Endothelial cell of umbilical vein (primary cell): ENCODE measurements around the gene DPF3. TPM values are rescaled to one million over a fixed set of nuclear protein-coding genes. Genes with fewer than 3 reads are reported as not detected.

Source experiments
- BruUV-seq: library from RNA; stranded (reverse); fragments of 400-500 nt; replicated peaks from 2 replicates; lab custom pipeline; 2021; lab: Mats Ljungman, UMichigan
- CTCF ChIA-PET: fragments of 300-600, 350-600 bp; sonication (Branson Sonifier 250); formaldehyde crosslinking; loops from one replicate; lab custom pipeline; 2021; ENCODE audit warnings: antibody characterized with exemption, inconsistent platforms; lab: Charles Lee
- POLR2A ChIA-PET: fragments of 300-600, 350-600 bp; sonication (Branson Sonifier 250); formaldehyde crosslinking; loops from one replicate; lab custom pipeline; 2021; ENCODE audit warnings: antibody characterized with exemption, inconsistent platforms; lab: Charles Lee
- DNase-seq: peaks from one replicate; pipeline ENCODE4 v3.0.0-alpha.2; 2011; ENCODE audit warnings: low read depth, low spot score
- FAIRE-seq: peaks from 2 replicates; lab custom pipeline; 2011; peaks lifted over from hg19 to GRCh38; lab: Jason Lieb, UNC
- H2AFZ ChIP-seq: 2 replicates; pipeline ENCODE4 v1.6.0; 2012; ENCODE audit warnings: low read depth, low read length, control low read depth, inconsistent platforms
- H3K27ac ChIP-seq: 2 replicates; pipeline ENCODE4 v1.5.1; 2011; ENCODE audit warnings: low read depth, mild to moderate bottlenecking, control low read depth, low read length, moderate library complexity; ENCODE audit not compliant: insufficient read depth
- H3K27me3 ChIP-seq, 2 experiments: 2 replicates each; pipeline versions ENCODE4 v1.6.0 to v1.6.1; 2011; ENCODE audit warnings: low read length in 2 of 2, mixed read lengths in 1 of 2; ENCODE audit not compliant: control insufficient read depth in 2 of 2, insufficient read depth in 2 of 2
- H3K36me3 ChIP-seq, 2 experiments: 2 replicates in 1 of 2; 3 replicates in 1 of 2; pipeline ENCODE4 v1.5.1; 2011; ENCODE audit warnings: low read length in 2 of 2, mild to moderate bottlenecking in 1 of 2, moderate library complexity in 1 of 2; ENCODE audit not compliant: control insufficient read depth in 2 of 2, insufficient read depth in 2 of 2; ENCODE audit errors: extremely low read depth in 1 of 2
- H3K4me1 ChIP-seq: 3 replicates; pipeline ENCODE4 v1.5.1; 2011; ENCODE audit warnings: mild to moderate bottlenecking, low read length; ENCODE audit not compliant: control insufficient read depth, insufficient read depth; ENCODE audit errors: extremely low read depth
- H3K4me2 ChIP-seq: 2 replicates; pipeline ENCODE4 v1.6.1; 2011; ENCODE audit warnings: low read length, control low read depth, mixed read lengths; ENCODE audit not compliant: insufficient read depth
- H3K4me3 ChIP-seq, 3 experiments: fragments of 200-600 bp in 1 of 3; sonication (generic), shearing (Covaris generic) in 1 of 3; replicated peaks in 1 of 3; 2 replicates each; pipeline ENCODE4 v1.5.1; 2011 to 2016; ENCODE audit warnings: control low read depth in 3 of 3, low read length in 3 of 3, mild to moderate bottlenecking in 2 of 3, inconsistent platforms in 1 of 3, low read depth in 1 of 3, moderate library complexity in 1 of 3; ENCODE audit not compliant: insufficient read depth in 1 of 3
- H3K79me2 ChIP-seq: 2 replicates; pipeline ENCODE4 v1.6.0; 2012; ENCODE audit warnings: low read length, inconsistent platforms; ENCODE audit not compliant: control insufficient read depth, insufficient read depth
- H3K9ac ChIP-seq: replicated peaks from 2 replicates; pipeline ENCODE3; 2011; ENCODE audit warnings: low read length, control low read depth; ENCODE audit not compliant: insufficient read depth; ENCODE audit errors: extremely low read depth
- H3K9me1 ChIP-seq: replicated peaks from 3 replicates; pipeline ENCODE4 v1.6.0; 2011; ENCODE audit warnings: mild to moderate bottlenecking, low read length; ENCODE audit not compliant: control insufficient read depth, insufficient read depth; ENCODE audit errors: extremely low read depth
- H3K9me3 ChIP-seq: replicated peaks from 2 replicates; pipeline ENCODE4 v1.5.1; 2012; ENCODE audit warnings: low read length, inconsistent platforms; ENCODE audit not compliant: control insufficient read depth, insufficient read depth
- H4K20me1 ChIP-seq: replicated peaks from 2 replicates; pipeline ENCODE3; 2011; ENCODE audit warnings: mild to moderate bottlenecking, low read length; ENCODE audit not compliant: control insufficient read depth, insufficient read depth; ENCODE audit errors: extremely low read depth
- EZH2 ChIP-seq: IDR thresholded peaks from 2 replicates; pipeline ENCODE4 v1.6.1; 2012; ENCODE audit warnings: borderline replicate concordance, low read depth, mild to moderate bottlenecking, moderate library complexity, low read length, inconsistent platforms; ENCODE audit not compliant: severe bottlenecking
- GATA2 ChIP-seq: IDR thresholded peaks from 2 replicates; pipeline ENCODE4 v1.7.0; 2011; ENCODE audit warnings: low read depth, mild to moderate bottlenecking, moderate library complexity, mixed read lengths, low read length; ENCODE audit not compliant: insufficient read length, insufficient read depth
- JUN ChIP-seq: IDR thresholded peaks from 2 replicates; pipeline ENCODE4 v1.6.1; 2011; ENCODE audit warnings: borderline replicate concordance, low read depth; ENCODE audit not compliant: insufficient read length, insufficient read depth
- MYC ChIP-seq: IDR thresholded peaks from one replicate; pipeline ENCODE4 v1.6.1; 2011; ENCODE audit warnings: mild to moderate bottlenecking, low read depth, low read length
- POLR2A ChIP-seq: IDR thresholded peaks from 2 replicates; pipeline ENCODE4 v1.6.1; 2012; ENCODE audit warnings: low read depth, mild to moderate bottlenecking, control low read depth, low read length
- POLR2AphosphoS5 ChIP-seq: IDR thresholded peaks from 2 replicates; pipeline ENCODE4 v1.6.1; 2012; ENCODE audit warnings: low read depth, mild to moderate bottlenecking, control low read depth, low read length, moderate library complexity; ENCODE audit not compliant: insufficient read depth
- dilution Hi-C: fragments of 300-500 bp; cut with MboI; formaldehyde crosslinking; loops from one replicate; pipeline ENCODE4 v1.15.0; 2019; ENCODE audit warnings: low sequenced_read_pairs; ENCODE audit not compliant: extremely low pct_ligation_motif_present
- intact Hi-C: fragments of 100-400 bp; cut with micrococcal nuclease; formaldehyde crosslinking; loops from one replicate; pipeline ENCODE4 v1.10.0; 2022
- polyA plus RNA-seq, 4 experiments: library from polyadenylated mRNA; depleted of rRNA in 3 of 4; stranded (reverse) in 3 of 4; unstranded in 1 of 4; fragments of >200 nt; gene quantifications; 2 replicates each; pipeline versions ENCODE4 v1.2.1 to v1.2.3, GENCODE V29; 2011 to 2012; ENCODE audit warnings: missing spikeins in 1 of 4
- total RNA-seq: library from RNA; stranded (reverse); gene quantifications from 2 replicates; pipeline ENCODE4 v1.2.3, GENCODE V29; 2021
- TF ChIP-seq, protein P1 (sequence below): IDR thresholded peaks from 2 replicates; pipeline ENCODE4 v1.6.1; 2011; ENCODE audit not compliant: insufficient read depth, insufficient read length
- TF ChIP-seq, protein P2 (sequence below), 2 donors: IDR thresholded peaks; 1 replicate in 1 of 2; 2 replicates in 1 of 2; pipeline ENCODE4 v1.5.1; 2011; ENCODE audit warnings: low read length in 2 of 2, mild to moderate bottlenecking in 2 of 2, moderate library complexity in 2 of 2, control low read depth in 1 of 2, inconsistent platforms in 1 of 2, low read depth in 1 of 2; ENCODE audit not compliant: insufficient read depth in 1 of 2; ENCODE audit errors: extremely low read depth in 1 of 2

Gene DPF3
- total and polyA plus RNA-seq, 2 donors (not counting 3 experiments of a cell fraction or from before 2014, with no cell fraction given): 2.4 to 3.5 TPM

DNA sequence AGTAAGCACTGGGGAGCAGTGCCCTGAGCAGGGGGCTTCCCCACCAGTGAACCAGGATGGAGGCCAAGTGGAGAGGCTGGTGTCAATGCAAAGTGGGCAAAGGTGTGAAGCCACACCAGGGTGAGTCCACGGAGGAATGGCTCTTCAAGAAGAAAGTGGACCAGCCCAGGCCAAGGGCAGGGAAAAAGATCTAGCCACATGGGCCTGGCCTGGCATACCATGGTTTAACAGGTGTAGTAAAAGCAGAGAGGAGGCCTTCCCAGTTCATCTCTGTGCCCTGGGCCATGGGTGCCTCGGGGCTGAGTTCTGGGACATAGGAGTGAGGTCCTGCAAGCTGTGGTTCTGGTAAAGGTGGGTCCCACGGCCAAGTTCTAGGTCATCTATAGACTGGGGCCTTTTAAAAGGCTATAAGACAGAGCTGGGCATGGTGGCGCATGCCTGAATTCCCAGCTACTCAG, 153.4 kb downstream of the DPF3 start:
- Histone ChIP-seq H3K27me3 (no peaks in the 10 kb centered on the region), H3K4me1 (peaks cover 9% of the 10 kb centered on the region), H3K4me3 (no peak overlapping the region), H3K9me1 (no peaks in the 10 kb centered on the region), H2AFZ (no peak overlapping the region), H3K4me2 (no peak overlapping the region), H3K36me3 (no peaks in the 10 kb centered on the region), H4K20me1 (no peaks in the 10 kb centered on the region), H3K79me2 (no peaks in the 10 kb centered on the region), H3K27ac (no peak overlapping the region), H3K9ac (no peak overlapping the region), H3K9me3 (no peaks in the 10 kb centered on the region)
- TF ChIP-seq, protein P1, sequence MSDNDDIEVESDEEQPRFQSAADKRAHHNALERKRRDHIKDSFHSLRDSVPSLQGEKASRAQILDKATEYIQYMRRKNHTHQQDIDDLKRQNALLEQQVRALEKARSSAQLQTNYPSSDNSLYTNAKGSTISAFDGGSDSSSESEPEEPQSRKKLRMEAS: no peak
- TF ChIP-seq JUN: no peak
- TF ChIP-seq, protein P2, sequence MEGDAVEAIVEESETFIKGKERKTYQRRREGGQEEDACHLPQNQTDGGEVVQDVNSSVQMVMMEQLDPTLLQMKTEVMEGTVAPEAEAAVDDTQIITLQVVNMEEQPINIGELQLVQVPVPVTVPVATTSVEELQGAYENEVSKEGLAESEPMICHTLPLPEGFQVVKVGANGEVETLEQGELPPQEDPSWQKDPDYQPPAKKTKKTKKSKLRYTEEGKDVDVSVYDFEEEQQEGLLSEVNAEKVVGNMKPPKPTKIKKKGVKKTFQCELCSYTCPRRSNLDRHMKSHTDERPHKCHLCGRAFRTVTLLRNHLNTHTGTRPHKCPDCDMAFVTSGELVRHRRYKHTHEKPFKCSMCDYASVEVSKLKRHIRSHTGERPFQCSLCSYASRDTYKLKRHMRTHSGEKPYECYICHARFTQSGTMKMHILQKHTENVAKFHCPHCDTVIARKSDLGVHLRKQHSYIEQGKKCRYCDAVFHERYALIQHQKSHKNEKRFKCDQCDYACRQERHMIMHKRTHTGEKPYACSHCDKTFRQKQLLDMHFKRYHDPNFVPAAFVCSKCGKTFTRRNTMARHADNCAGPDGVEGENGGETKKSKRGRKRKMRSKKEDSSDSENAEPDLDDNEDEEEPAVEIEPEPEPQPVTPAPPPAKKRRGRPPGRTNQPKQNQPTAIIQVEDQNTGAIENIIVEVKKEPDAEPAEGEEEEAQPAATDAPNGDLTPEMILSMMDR (IDR thresholded peaks at IDR 0.05; ENCODE audit: extremely low read depth in 1 of 2, insufficient read depth in 1 of 2, low read depth in 1 of 2, low read length in 2 of 2): no peak
- no peak for TF ChIP-seq POLR2A
- TF ChIP-seq GATA2: no peak
- no peak for TF ChIP-seq POLR2AphosphoS5
- TF ChIP-seq MYC: no peak
- TF ChIP-seq EZH2: no peak
- ChIA-PET POLR2A (no interaction called here), CTCF (no interaction called here)
- FAIRE-seq (no peak), DNase-seq (no peak)
- intact Hi-C loops: no loop called here
- dilution Hi-C loops: no loop called here
- no TSS peak for BruUV-seq
